Liver (tissue), 3 donors: ENCODE measurements around the gene KMT2B.

Source experiments
- CTCF ChIP-seq: fragments of 150-350 bp; IDR thresholded peaks from 2 replicates; pipeline ENCODE4 v1.5.1; 2017; ENCODE audit warnings: improper control_type of control experiment, low read depth, low read length; ENCODE audit not compliant: missing input control
- NR2F2 ChIP-seq: IDR thresholded peaks from 2 replicates; pipeline ENCODE4 v1.6.1; 2016; ENCODE audit warnings: antibody characterized with exemption
- REST ChIP-seq: IDR thresholded peaks from 2 replicates; pipeline ENCODE4 v1.6.1; 2016; ENCODE audit warnings: antibody characterized with exemption, mild to moderate bottlenecking
- donor health status: healthy.
- donor health status: healthy.

GRCh38 chr19:35729763-35730162, 12.0 kb downstream of the KMT2B start:
- TF ChIP-seq CTCF (no peak), REST (no peak), NR2F2 (no peak)
